NCI-H2227 treated with DMSO at 0.1 percent for 48 hours (cell line): ENCODE results near the gene VGLL4.

Source experiments
- DNase-seq: peaks from one replicate; lab custom pipeline; 2025; lab: John Stamatoyannopoulos, UW

VGLL4 gene

GRCh38 chr3:11565072-11565471, 78.6 kb downstream of the VGLL4 start:
- DNase-seq, result no peak

- DNase-seq, result no peak
Measured at GRCh38 chr3:11564577-11565001, 79.1 kb downstream of the VGLL4 start.

DNA sequence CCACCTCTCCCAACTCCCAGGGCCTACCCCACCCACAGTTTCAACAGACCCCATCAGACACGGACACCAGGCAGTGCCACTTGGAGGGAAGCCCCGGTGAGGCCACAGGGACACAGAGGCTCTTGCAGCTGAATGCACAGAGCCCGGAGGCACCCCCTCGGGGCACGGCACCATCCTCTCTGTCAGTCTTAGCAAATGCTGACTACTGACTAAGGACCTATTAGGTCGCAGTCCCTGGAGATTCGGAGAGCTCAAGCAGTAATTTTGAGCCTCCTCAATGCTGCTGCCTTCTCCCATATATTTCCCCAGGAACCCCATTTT, 79.9 kb downstream of the VGLL4 start:
- no peak for DNase-seq

GRCh38 chr3:11563159-11563864, 80.4 kb downstream of the VGLL4 start:
- DNase-seq, result no peak

DNA sequence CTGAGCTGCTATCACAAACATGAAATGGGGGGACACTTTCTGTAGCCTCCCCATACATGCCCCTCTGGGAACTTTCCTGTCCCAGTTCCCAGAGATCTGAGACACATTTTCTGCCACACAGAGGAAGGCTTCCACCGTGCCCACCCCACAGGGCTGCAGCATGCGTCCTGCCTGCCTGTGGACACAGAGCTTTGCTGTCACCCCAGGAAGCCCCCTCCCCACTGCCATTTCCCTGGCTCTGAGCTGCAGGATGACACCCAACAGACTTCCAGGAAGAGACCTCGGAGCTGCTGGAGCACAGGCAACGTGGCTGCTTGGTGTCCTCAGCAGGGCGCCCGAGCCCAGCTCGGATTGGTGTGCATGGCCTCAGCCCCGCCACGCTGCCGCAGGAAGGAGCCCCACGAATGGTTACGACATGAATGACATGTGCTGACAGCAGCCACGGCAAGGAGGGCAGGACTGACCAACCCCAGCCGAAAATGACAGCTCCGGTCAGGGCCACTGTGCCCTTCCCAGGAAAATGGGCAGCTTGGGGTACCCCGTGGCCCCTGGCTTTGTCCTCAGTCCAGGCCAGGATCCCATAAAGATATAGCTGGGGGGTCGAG, 81.3 kb downstream of the VGLL4 start:
- no peak for DNase-seq

GRCh38 chr3:11560746-11561145, 83.0 kb downstream of the VGLL4 start:
- no peak for DNase-seq

DNA sequence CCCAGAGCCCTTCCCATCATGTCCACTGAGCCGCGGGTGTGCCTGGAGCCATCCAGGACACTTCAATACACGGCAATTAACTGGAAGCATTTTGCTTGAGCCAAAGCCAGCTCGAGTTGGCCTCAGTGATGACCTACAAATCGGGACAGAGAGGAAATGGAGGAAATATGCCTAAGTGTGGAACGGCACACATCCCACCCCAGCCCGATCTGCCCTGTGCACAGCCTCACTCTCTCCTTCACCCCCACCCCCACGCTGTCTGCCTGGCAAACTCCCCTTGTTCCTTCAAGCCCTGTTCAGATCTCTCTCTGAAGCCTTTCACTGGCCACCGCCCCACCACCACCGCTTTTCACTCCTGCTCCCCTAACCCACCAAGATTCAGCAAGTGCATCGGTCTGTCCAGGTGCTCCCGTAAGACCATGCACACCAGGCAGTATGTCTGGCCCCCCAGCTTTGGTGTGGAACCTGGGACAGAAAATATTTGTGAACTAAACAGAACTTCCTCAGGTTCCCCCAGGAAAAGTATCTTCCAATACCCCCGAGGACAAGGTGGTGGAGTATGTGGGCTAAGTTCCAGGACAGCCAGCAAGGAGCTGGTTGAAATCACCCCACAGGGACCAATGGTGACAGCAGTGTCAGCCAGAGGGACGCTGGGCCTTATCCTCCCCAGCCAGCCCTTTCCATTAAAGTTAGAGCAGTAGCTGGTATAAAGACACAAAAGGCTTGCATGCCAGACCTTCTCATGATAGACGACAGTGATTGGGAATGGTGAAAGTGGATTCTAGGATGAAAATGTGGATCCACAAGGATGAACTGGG, 83.7 kb downstream of the VGLL4 start:
- DNase-seq, result no peak

DNA sequence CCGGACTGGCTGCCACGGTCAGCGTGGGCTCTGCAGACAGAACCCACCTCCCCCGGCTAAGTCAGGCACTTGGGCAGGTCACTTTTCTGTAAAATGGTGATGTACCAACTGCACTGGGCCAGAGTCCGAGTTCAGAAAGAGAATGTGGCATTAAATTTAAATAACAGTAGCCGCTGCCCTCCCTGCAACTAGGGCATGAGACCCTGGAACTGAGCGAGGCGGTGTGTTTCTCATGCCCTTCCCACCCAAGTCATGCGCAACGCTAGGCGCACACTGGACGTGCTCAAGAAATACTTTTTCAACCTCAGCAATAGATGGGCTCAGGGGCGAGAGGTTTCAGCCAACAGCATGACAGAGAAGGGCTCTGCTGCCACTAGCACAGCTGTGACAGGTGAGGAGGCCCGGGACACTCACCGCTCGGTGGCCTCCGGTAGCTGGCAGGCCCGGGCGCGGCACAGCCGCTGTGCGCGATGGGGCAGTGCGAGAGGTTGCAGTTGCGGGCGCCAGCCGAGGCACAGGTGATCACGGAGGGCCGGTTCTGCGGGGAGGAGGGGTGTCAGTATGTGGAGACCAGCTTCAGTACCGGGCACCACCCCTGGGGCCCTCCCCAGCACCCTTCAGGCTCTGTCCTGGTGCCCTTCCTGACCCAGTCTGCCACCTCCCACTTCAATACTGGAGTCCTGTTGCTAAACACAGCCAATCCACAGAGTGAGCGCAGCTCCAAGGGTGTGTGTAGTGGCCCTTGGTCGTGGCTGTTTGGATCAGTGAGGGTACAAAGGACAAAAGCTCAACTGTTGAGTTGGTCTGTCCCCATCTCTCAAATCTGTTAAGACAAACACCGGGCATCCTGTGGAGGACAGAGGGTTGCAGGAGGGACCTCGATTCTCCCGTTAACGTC, 84.5 kb downstream of the VGLL4 start:
- no peak for DNase-seq

DNA sequence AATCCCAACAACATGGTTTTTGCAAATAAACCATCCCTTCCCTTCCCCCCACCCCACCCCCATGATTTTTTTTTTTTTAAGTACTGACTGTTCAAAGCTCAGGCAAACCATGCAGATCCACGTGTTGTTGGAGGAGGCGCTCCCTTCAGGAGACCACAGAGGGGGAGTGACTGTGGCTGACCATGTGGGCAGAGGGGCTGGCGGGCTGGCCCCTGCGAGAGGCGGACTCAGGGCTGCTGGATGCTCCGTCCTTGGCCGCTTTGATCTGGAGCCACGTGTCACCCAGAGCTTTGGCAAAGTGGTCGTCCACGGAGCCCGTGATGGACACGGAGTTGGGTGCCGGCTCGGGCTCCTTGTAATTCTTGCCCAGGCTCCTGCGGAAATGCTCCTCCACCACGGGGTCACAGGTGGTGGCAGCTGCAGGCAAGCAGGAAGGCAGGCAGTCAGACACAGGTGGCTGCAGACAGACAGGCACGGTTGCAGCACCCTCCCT, 85.3 kb downstream of the VGLL4 start:
- no peak for DNase-seq

- no peak for DNase-seq
Measured at GRCh38 chr3:11558002-11558401, 85.7 kb downstream of the VGLL4 start.

- DNase-seq, result no peak
Measured at GRCh38 chr3:11556851-11557644, 86.7 kb downstream of the VGLL4 start.

- no peak for DNase-seq
Measured at GRCh38 chr3:11555881-11556633, 87.7 kb downstream of the VGLL4 start.

DNA sequence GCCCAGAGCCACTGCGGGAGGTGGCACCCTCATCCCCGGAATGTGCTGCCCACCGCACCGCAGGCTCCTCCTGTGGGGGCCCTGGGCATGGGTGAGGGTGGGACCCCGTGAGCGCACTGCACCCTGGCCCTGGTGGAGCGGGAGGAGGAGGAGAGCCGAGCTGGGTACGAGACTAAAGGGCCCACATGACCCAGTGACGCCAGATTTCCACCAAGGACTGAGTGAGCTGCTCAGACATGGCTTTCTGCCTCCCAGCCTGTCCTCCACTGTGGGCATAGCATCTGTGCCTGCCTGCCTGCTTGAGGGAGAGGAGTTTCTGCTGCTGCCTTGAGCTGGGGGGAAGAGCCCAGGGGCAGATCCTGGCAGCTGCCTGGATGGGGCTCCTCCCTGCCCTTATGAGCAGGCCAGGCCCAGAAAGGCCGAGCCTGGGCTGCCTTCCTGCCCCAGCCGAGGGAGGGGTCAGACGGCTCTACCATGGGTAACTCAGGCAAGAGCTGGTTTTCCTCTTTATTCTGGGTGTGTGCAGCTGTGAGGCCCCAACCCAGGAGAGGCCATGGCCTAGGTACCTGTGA, 88.4 kb downstream of the VGLL4 start:
- DNase-seq, result no peak

DNA sequence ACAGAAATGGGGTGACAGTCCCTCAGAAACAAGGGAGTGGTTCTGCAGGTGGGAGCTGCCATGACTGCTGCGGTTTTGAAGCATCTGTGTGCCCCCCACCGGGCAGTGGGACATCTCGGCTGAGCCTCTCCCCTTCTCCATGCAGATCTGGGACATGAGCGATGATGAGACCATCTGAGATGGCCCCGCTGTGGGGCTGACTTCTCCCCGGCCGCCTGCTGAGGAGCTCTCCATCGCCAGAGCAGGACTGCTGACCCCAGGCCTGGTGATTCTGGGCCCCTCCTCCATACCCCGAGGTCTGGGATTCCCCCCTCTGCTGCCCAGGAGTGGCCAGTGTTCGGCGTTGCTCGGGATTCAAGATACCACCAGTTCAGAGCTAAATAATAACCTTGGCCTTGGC, 89.0 kb downstream of the VGLL4 start:
- DNase-seq, result no peak

GRCh38 chr3:11554236-11554610, 89.5 kb downstream of the VGLL4 start:
- no peak for DNase-seq

GRCh38 chr3:11553436-11554235, 90.1 kb downstream of the VGLL4 start:
- no peak for DNase-seq

- no peak for DNase-seq
Measured at GRCh38 chr3:11552289-11553264, 91.1 kb downstream of the VGLL4 start.

- DNase-seq, result no peak
Measured at GRCh38 chr3:11551036-11551435, 92.7 kb downstream of the VGLL4 start.
